Endothelial cell of umbilical vein (primary cell): ENCODE data around the gene AIF1L.

Experiments used
- CTCF ChIP-seq, 2 donors: IDR thresholded peaks; 1 replicate in 1 of 2; 2 replicates in 1 of 2; pipeline ENCODE4 v1.5.1; 2011; ENCODE audit warnings: low read length in 2 of 2, mild to moderate bottlenecking in 2 of 2, moderate library complexity in 2 of 2, control low read depth in 1 of 2, inconsistent platforms in 1 of 2, low read depth in 1 of 2; ENCODE audit not compliant: insufficient read depth in 1 of 2; ENCODE audit errors: extremely low read depth in 1 of 2
- EZH2 ChIP-seq: IDR thresholded peaks from 2 replicates; pipeline ENCODE4 v1.6.1; 2012; ENCODE audit warnings: borderline replicate concordance, low read depth, mild to moderate bottlenecking, moderate library complexity, low read length, inconsistent platforms; ENCODE audit not compliant: severe bottlenecking
- JUN ChIP-seq: IDR thresholded peaks from 2 replicates; pipeline ENCODE4 v1.6.1; 2011; ENCODE audit warnings: borderline replicate concordance, low read depth; ENCODE audit not compliant: insufficient read length, insufficient read depth

DNA sequence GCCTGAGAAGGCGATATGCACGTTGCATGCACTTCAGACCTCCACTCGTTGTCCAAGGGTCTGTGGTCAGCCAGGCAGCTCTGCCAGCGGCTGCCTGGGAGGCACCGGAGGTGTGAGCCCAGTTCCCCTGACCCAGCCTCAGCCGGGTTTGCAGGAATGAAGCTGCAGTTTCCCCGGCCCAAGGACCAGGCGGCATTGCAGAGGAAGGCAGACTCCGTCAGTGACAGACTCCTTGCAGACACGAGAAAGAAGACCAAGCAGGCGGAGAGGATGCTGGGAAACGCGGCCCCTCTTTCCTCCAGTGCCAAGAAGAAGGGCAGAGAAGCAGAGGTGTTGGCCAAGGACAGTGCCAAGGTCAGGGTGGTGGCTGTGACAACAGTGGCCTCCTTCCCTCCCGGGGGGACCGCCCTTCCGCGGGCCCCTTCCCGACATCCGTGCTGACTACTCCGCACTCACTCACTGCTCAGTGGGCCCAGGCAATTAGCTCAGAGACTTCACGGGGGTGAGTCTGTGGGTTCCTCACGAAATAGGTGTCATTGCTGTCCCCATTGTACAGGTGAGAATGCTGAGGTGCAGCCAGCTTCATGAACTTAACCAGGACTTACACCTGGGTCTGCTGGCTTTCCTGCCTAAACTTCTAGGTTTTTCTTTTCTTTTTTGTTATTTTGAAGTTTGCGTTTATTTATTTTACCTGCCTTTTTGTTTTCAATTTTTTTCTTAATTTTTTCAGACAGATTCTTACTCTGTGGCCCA, 10.8 kb upstream of the AIF1L start:
- no peak for TF ChIP-seq CTCF (IDR thresholded peaks at IDR 0.05; ENCODE audit: extremely low read depth in 1 of 2, insufficient read depth in 1 of 2, low read depth in 1 of 2, low read length in 2 of 2)
- no peak for TF ChIP-seq EZH2
- no peak for TF ChIP-seq JUN
